WTC11 (cell line): ENCODE measurements around the gene AFM. TPM values are rescaled to one million over a fixed set of nuclear protein-coding genes. Genes with fewer than 3 reads are reported as not detected.

ENCODE experiments used
- ATAC-seq: fragments of 200-7000 bp; cut with Tn5 transposase; 2 replicates; pipeline ENCODE4 v1.10.0; 2021; ENCODE audit warnings: mild to moderate bottlenecking, moderate library complexity
- CTCF ChIA-PET: fragments of 300-600 bp; sonication (Branson Sonifier 250); formaldehyde crosslinking; loops from one replicate; lab custom pipeline; 2021; ENCODE audit warnings: antibody characterized with exemption; lab: Charles Lee
- POLR2A ChIA-PET: fragments of 350-600 bp; sonication (Branson Sonifier 250); formaldehyde crosslinking; loops from one replicate; lab custom pipeline; 2021; ENCODE audit warnings: antibody characterized with exemption; lab: Charles Lee
- DNase-seq: peaks from one replicate; pipeline ENCODE4 v3.0.0; 2021; ENCODE audit warnings: low spot score
- H3K27ac Mint-ChIP-seq: 2 replicates; pipeline ENCODE4 v1.8.0; 2021; ENCODE audit warnings: mixed read lengths
- H3K27me3 Mint-ChIP-seq: 2 replicates; pipeline ENCODE4 v1.8.0; 2021; ENCODE audit warnings: low read depth, mild to moderate bottlenecking, moderate library complexity, mixed read lengths
- H3K36me3 Mint-ChIP-seq: 2 replicates; pipeline ENCODE4 v1.8.0; 2021; ENCODE audit warnings: mixed read lengths
- H3K4me1 Mint-ChIP-seq: 2 replicates; pipeline ENCODE4 v1.8.0; 2022; ENCODE audit warnings: mixed read lengths
- H3K4me3 Mint-ChIP-seq: 2 replicates; pipeline ENCODE4 v1.8.0; 2021; ENCODE audit warnings: mild to moderate bottlenecking, moderate library complexity, mixed read lengths
- H3K9me3 Mint-ChIP-seq: 2 replicates; pipeline ENCODE4 v1.8.0; 2021; ENCODE audit warnings: mixed read lengths
- ATF2 ChIP-seq: sonication (generic); formaldehyde crosslinking; IDR thresholded peaks from 2 replicates; pipeline ENCODE4 v1.8.1; 2022; ENCODE audit warnings: low read depth, missing genetic modification reagents, borderline replicate concordance
- CREM ChIP-seq: sonication (generic); formaldehyde crosslinking; IDR thresholded peaks from 2 replicates; pipeline ENCODE4 v1.8.1; 2022; ENCODE audit warnings: mild to moderate bottlenecking, missing genetic modification reagents, moderate library complexity
- CTCF ChIP-seq: fragments of 200-600 bp; IDR thresholded peaks from 2 replicates; pipeline ENCODE4 v1.8.0; 2022; ENCODE audit warnings: antibody characterized with exemption
- ELF4 ChIP-seq: sonication (generic); formaldehyde crosslinking; IDR thresholded peaks from 2 replicates; pipeline ENCODE4 v1.8.1; 2022; ENCODE audit warnings: low read depth, mild to moderate bottlenecking, moderate library complexity, missing genetic modification reagents
- FOXK1 ChIP-seq: sonication (generic); formaldehyde crosslinking; IDR thresholded peaks from 2 replicates; pipeline ENCODE4 v1.8.0; 2022; ENCODE audit warnings: mild to moderate bottlenecking, moderate library complexity, missing genetic modification reagents
- HMGA2 ChIP-seq: fragments of 250-450 bp; sonication (Bioruptor Pico); IDR thresholded peaks from 2 replicates; pipeline ENCODE4 v1.4.0; 2021; ENCODE audit warnings: mild to moderate bottlenecking, moderate library complexity
- MAX ChIP-seq: sonication (generic); formaldehyde crosslinking; IDR thresholded peaks from 2 replicates; pipeline ENCODE4 v1.8.0; 2022; ENCODE audit warnings: mild to moderate bottlenecking, missing genetic modification reagents
- RELA ChIP-seq: sonication (generic); formaldehyde crosslinking; IDR thresholded peaks from 2 replicates; pipeline ENCODE4 v1.8.1; 2022; ENCODE audit warnings: missing genetic modification reagents, mild to moderate bottlenecking, borderline replicate concordance
- ZNF138 ChIP-seq: sonication (generic); formaldehyde crosslinking; conservative IDR thresholded peaks from 2 replicates; pipeline ENCODE4 v1.8.1; 2022; ENCODE audit warnings: mild to moderate bottlenecking, moderate library complexity, missing genetic modification reagents
- ZNF281 ChIP-seq: sonication (generic); formaldehyde crosslinking; IDR thresholded peaks from 2 replicates; pipeline ENCODE4 v1.8.0; 2023; ENCODE audit warnings: mild to moderate bottlenecking, missing genetic modification reagents
- ZNF416 ChIP-seq: fragments of 250-450 bp; sonication (Bioruptor Pico); IDR thresholded peaks from 2 replicates; pipeline ENCODE4 v1.9.0; 2021; ENCODE audit warnings: mild to moderate bottlenecking, inconsistent platforms
- ZNF532 ChIP-seq: fragments of 250-450 bp; sonication (Bioruptor Pico); IDR thresholded peaks from 2 replicates; pipeline ENCODE4 v1.9.0; 2021; ENCODE audit warnings: mild to moderate bottlenecking, borderline replicate concordance
- total RNA-seq: library from RNA; stranded (reverse); gene quantifications from 3 replicates; pipeline ENCODE4 v1.2.3, GENCODE V29; 2021

AFM gene
- total RNA-seq, 1 experiment from 2014 or later, result not detected

- TF ChIP-seq ATF2 (no peak), CREM (no peak), HMGA2 (CRISPR knock-in tag) (no peak), ZNF416 (no peak), CTCF (no peak), ELF4 (CRISPR knock-in tag) (no peak), ZNF281 (no peak), RELA (CRISPR knock-in tag) (no peak)
Measured at GRCh38 chr4:73454920-73455319, 26.6 kb upstream of the AFM start (continued).

DNA sequence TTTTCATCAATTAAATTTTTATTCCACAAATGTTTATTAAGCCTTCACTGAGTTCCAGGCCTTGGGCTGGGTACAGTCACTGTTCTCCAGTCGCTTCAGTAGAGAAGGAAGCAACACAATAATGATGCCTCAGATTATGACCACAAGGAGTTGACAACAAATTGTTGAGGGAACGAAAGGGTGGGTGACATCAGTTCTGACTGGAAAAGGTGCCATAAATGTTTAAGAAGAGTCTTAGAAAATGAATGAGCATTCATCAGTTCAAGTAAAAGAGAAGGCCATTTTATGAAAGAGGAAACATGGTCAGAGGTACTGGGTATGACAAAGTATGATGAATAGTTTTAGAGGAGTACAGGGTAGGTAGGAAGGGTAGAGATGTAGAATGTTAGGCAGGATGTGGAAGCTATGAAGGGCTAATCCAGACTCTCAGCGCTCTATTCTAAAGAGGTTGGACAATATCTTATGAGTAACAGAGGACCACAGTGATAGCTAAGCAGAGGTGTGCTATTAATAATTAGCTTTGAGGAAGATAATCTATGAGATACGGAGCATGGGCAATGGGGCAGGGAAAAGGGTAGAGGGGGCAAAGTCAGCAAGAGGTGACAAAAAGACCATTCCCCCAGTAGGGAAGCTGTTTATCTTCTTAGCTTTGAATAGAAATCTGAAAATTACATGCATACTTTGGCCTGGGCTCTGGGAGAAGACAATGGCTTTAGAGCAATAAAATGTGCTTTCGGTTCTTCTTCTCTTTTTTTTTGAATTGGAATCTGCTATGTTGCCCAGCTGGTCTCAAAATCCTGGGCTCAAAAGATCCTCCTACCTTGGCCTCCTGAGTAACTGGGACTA, 25.1 kb upstream of the AFM start:
- H3K27ac Mint-ChIP-seq, result no peak overlapping the region
- ATAC-seq (no peak), DNase-seq (no peak)
- peaks cover 26% of the 10 kb centered on the region for H3K4me1 Mint-ChIP-seq
- peaks cover 6% of the 10 kb centered on the region for H3K36me3 Mint-ChIP-seq
- POLR2A ChIA-PET, result no interaction called here
- CTCF ChIA-PET, result interaction anchor here (0.8 to 2.9 kb wide), 3 partner anchors 10 to 197 kb away, joined by 3 to 12 read pairs (median 4); no protein-coding TSS in a partner anchor
- TF ChIP-seq ZNF138, result no peak
- TF ChIP-seq ZNF532, result no peak
- no peak for TF ChIP-seq MAX
- TF ChIP-seq FOXK1 (CRISPR knock-in tag), result no peak
- no peak overlapping the region for H3K4me3 Mint-ChIP-seq
- H3K27me3 Mint-ChIP-seq, result peaks cover 18% of the 10 kb centered on the region
- peaks cover 27% of the 10 kb centered on the region for H3K9me3 Mint-ChIP-seq
